ENCODE data around the gene RNF167. TPM values are rescaled to one million over a fixed set of nuclear protein-coding genes. Genes with fewer than 3 reads are reported as not detected.

RNF167 gene
- total RNA-seq, 1 experiment from 2014 or later: 135 TPM

DNA sequence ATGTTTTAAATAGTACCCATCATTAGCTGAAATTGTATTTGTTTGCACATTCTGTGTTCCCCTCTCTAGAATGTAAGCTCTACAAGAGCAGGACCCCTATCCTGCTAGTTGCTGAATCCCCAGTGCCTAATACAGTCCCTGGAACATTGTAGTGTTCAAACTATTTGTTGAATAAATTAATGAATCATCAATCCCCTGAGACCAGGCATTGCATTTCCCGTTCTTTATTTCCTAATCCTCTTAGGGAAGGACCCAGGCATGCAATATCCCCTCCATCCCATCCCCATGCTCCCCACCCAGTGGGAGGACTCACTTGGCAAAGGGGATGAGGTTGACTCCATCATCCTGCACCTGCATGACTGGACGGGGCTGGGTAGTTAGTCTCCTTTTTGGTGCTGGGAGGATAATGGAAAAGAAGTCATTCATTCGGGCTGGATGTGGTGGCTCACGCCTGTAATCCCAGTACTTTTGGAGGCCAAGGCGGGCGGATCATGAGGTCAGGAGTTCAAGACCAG is 54.1 kb downstream of the RNF167 start:
- Histone ChIP-seq H3K36me3 (ENCODE audit: low read depth) (no peaks in the 10 kb centered on the region), H3K79me2 (ENCODE audit: low read depth) (peaks cover 12% of the 10 kb centered on the region), H3F3A (ENCODE audit: insufficient read depth, low read depth) (peaks cover 18% of the 10 kb centered on the region; the same call in 1 of the 2 replicates), H2AFZ (no peak overlapping the region), H3K27me3 (ENCODE audit: insufficient read depth, low read depth) (no peaks in the 10 kb centered on the region), H3K4me3 (no peak overlapping the region), H3K9me3 (ENCODE audit: insufficient read depth, low read depth) (no peaks in the 10 kb centered on the region), H3K4me2 (no peak overlapping the region), H3K9me2 (ENCODE audit: insufficient read depth) (no peaks in the 10 kb centered on the region), H3K27ac (no peak overlapping the region), H3K4me1 (replicated peaks; ENCODE audit: insufficient read depth) (peaks cover 11% of the 10 kb centered on the region), H4K20me1 (ENCODE audit: insufficient read depth) (no peaks in the 10 kb centered on the region; the same call in 1 of the 2 replicates)
- POLR2A ChIA-PET (ENCODE audit: unreplicated experiment): interaction anchor here (0.9 kb wide), 1 partner anchor 256 kb away, joined by 7 read pairs; no protein-coding TSS in a partner anchor
- TF ChIP-seq EZH2 (IDR thresholded peaks at IDR 0.05; ENCODE audit: low read depth): no peak
- TF ChIP-seq, protein P1, sequence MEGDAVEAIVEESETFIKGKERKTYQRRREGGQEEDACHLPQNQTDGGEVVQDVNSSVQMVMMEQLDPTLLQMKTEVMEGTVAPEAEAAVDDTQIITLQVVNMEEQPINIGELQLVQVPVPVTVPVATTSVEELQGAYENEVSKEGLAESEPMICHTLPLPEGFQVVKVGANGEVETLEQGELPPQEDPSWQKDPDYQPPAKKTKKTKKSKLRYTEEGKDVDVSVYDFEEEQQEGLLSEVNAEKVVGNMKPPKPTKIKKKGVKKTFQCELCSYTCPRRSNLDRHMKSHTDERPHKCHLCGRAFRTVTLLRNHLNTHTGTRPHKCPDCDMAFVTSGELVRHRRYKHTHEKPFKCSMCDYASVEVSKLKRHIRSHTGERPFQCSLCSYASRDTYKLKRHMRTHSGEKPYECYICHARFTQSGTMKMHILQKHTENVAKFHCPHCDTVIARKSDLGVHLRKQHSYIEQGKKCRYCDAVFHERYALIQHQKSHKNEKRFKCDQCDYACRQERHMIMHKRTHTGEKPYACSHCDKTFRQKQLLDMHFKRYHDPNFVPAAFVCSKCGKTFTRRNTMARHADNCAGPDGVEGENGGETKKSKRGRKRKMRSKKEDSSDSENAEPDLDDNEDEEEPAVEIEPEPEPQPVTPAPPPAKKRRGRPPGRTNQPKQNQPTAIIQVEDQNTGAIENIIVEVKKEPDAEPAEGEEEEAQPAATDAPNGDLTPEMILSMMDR (conservative IDR thresholded peaks at IDR 0.05): no peak
- no peak for DNase-seq
- BruUV-seq (replicated peaks): no TSS peak
- CTCF ChIA-PET: no interaction called here
- intact Hi-C loops (cut with micrococcal nuclease; ENCODE audit: unreplicated experiment): no loop called here

Small RNA genes within 50 kb of the gene (microRNA-seq; reads per million reads assigned to microRNA genes)
- not detected for gene MIR6864 (ENCODE audit: borderline number of aligned reads, borderline replicate concordance)
- not detected for gene MIR6865 (ENCODE audit: borderline number of aligned reads, borderline replicate concordance)

Other genes starting within 250 kb of the RNF167 start
- gene PELP1, start 236.1 kb upstream of the RNF167 start, total RNA-seq (2021): 99.6 and 106 TPM in 2 replicates
- 79.7 and 110 TPM in 2 replicates for gene ARRB2, start 229.6 kb upstream of the RNF167 start, total RNA-seq (2021)
- gene MED11, start 208.8 kb upstream of the RNF167 start, total RNA-seq (2021): 19.6 and 19.7 TPM in 2 replicates
- gene ZMYND15, start 200.4 kb upstream of the RNF167 start, total RNA-seq (2021): 2.3 and 5.4 TPM in 2 replicates
- 52.4 and 60.2 TPM in 2 replicates for gene CXCL16, start 200.3 kb upstream of the RNF167 start, total RNA-seq (2021)
- not detected in 2 replicates for gene TM4SF5, start 168.4 kb upstream of the RNF167 start, total RNA-seq (2021)
- gene VMO1, start 153.9 kb upstream of the RNF167 start, total RNA-seq (2021): 3.6 and 4.1 TPM in 2 replicates
- gene GLTPD2, start 151.3 kb upstream of the RNF167 start, total RNA-seq (2021): not detected in 2 replicates
- 214 and 326 TPM in 2 replicates for gene PSMB6, start 144.1 kb upstream of the RNF167 start, total RNA-seq (2021)
- gene PLD2, start 133.1 kb upstream of the RNF167 start, total RNA-seq (2021): 95.5 and 116 TPM in 2 replicates
- 160 and 190 TPM in 2 replicates for gene MINK1, start 106.9 kb upstream of the RNF167 start, total RNA-seq (2021)
- gene C17orf107, start 40.7 kb upstream of the RNF167 start, total RNA-seq (2021): 2.6 and 3.1 TPM in 2 replicates
- 0.23 and 0.24 TPM in 2 replicates for gene CHRNE, start 37.2 kb upstream of the RNF167 start, total RNA-seq (2021)
- gene GP1BA, start 8.0 kb upstream of the RNF167 start, total RNA-seq (2021): not detected in 2 replicates
- gene SLC25A11, start 222 bp upstream of the RNF167 start, total RNA-seq (2021): 50.7 and 56.2 TPM in 2 replicates
- 1,101 and 1,459 TPM in 2 replicates for gene PFN1, start 8.3 kb downstream of the RNF167 start, total RNA-seq (2021)
- 29.0 and 37.2 TPM in 2 replicates for gene ENO3, start 10.9 kb downstream of the RNF167 start, total RNA-seq (2021)
- 40.3 and 40.4 TPM in 2 replicates for gene SPAG7, start 27.5 kb downstream of the RNF167 start, total RNA-seq (2021)
- gene CAMTA2, start 47.4 kb downstream of the RNF167 start, total RNA-seq (2021): 49.2 and 51.1 TPM in 2 replicates
- 2.9 and 3.7 TPM in 2 replicates for gene INCA1, start 57.3 kb downstream of the RNF167 start, total RNA-seq (2021)
- 215 and 217 TPM in 2 replicates for gene KIF1C, start 57.7 kb downstream of the RNF167 start, total RNA-seq (2021)
- 0.28 and 0.48 TPM in 2 replicates for gene SLC52A1, start 95.2 kb downstream of the RNF167 start, total RNA-seq (2021)
- gene ZFP3, start 138.2 kb downstream of the RNF167 start, total RNA-seq (2021): 2.3 and 4.5 TPM in 2 replicates
- 10.3 TPM in 2 replicates for gene ZNF232, start 171.6 kb downstream of the RNF167 start, total RNA-seq (2021)
- 0.11 TPM in 1 of 2 replicates, not detected in the other for gene USP6, start 175.8 kb downstream of the RNF167 start, total RNA-seq (2021)